GM06990 (cell line): ENCODE measurements around the gene FBP1.

Source experiments
- DNase-seq: peaks from one replicate; pipeline ENCODE4 v3.0.0-alpha.2; 2011; ENCODE audit not compliant: insufficient read length; ENCODE audit errors: extremely low read depth
- H3K27me3 ChIP-seq: replicated peaks from 2 replicates; pipeline ENCODE4 v1.6.0; 2011; ENCODE audit warnings: low read length; ENCODE audit not compliant: control insufficient read depth, insufficient read depth
- H3K36me3 ChIP-seq: 2 replicates; pipeline ENCODE4 v1.5.1; 2011; ENCODE audit warnings: low read length; ENCODE audit not compliant: control insufficient read depth, insufficient read depth
- H3K4me3 ChIP-seq: replicated peaks from 2 replicates; pipeline ENCODE4 v1.5.1; 2011; ENCODE audit warnings: low read depth, mild to moderate bottlenecking, control low read depth, low read length
- TF ChIP-seq, protein P1 (sequence below): IDR thresholded peaks from 2 replicates; pipeline ENCODE4 v1.5.1; 2011; ENCODE audit warnings: low read length, control low read depth, mild to moderate bottlenecking, inconsistent platforms; ENCODE audit not compliant: insufficient read depth, poor library complexity, severe bottlenecking

FBP1 gene

DNA sequence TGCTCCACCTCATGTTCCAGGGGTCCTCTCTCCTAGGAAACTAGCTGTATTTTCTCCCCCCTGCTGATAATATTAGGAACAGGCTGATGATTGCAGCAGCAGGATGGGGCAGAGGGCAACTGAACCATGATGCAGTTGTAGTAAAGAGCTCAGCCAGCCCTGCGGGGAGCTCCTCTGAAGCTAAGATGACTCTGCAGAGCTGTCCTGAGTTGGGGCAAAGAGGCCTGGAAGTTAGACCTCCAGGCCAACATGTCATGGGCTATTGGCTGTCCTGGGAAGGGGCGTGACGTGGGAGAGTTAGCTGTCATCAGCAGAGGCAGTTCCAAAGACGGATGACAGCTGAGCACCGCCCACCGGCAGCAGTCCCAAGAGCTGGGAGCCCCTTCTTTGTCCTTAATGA is 6.6 kb upstream of the FBP1 start:
- DNase-seq: no peak
- Histone ChIP-seq H3K36me3 (no peaks in the 10 kb centered on the region), H3K4me3 (no peak overlapping the region), H3K27me3 (no peaks in the 10 kb centered on the region; the same call in 1 of the 2 replicates)
- TF ChIP-seq, protein P1, sequence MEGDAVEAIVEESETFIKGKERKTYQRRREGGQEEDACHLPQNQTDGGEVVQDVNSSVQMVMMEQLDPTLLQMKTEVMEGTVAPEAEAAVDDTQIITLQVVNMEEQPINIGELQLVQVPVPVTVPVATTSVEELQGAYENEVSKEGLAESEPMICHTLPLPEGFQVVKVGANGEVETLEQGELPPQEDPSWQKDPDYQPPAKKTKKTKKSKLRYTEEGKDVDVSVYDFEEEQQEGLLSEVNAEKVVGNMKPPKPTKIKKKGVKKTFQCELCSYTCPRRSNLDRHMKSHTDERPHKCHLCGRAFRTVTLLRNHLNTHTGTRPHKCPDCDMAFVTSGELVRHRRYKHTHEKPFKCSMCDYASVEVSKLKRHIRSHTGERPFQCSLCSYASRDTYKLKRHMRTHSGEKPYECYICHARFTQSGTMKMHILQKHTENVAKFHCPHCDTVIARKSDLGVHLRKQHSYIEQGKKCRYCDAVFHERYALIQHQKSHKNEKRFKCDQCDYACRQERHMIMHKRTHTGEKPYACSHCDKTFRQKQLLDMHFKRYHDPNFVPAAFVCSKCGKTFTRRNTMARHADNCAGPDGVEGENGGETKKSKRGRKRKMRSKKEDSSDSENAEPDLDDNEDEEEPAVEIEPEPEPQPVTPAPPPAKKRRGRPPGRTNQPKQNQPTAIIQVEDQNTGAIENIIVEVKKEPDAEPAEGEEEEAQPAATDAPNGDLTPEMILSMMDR: no peak

DNA sequence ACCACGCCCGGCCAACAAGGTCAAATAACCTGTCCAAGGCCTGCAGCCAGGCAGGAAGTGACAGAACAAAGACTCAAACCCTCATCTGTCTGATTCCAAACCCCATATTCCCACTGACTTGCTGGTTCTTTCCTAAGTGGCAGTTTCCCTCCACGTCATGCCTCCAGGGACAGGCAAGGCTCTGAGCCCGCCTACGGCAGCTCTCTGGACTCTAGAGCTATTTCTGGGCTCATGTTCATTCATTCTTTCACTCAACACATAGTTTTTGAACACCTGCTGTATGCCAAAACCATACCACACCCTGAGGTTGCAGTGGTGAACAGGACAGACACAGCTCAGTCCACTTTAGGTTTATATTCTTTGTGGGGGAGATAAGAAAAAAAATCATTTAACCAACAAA is 5.2 kb upstream of the FBP1 start:
- Histone ChIP-seq H3K36me3 (no peaks in the 10 kb centered on the region), H3K4me3 (no peak overlapping the region), H3K27me3 (no peaks in the 10 kb centered on the region; the same call in 1 of the 2 replicates)
- no peak for DNase-seq
- TF ChIP-seq, protein P1: no peak

DNA sequence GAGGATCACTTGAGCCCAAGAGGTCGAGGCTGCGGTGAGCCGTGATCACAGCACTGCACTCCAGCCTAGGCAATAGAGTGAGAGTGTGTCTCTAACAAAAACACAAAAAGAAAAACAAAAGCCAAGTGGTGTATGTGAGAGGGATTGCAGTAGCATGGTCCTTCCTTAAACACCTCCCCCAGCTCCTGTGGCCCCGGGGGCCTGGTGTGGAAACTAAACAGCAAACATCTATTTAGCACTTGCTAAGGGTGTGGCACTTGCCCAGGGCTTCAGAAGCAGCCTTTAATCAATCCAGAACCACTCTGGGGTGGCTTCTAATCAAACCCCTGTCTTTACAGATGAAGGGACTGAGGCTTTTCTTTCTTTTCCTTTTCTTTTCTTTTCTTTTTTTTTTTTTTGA is 4.4 kb upstream of the FBP1 start:
- DNase-seq: no peak
- no peaks in the 10 kb centered on the region; the same call in 1 of the 2 replicates for H3K27me3 ChIP-seq
- TF ChIP-seq, protein P1: no peak
- no peak overlapping the region for H3K4me3 ChIP-seq
- no peaks in the 10 kb centered on the region for H3K36me3 ChIP-seq

DNA sequence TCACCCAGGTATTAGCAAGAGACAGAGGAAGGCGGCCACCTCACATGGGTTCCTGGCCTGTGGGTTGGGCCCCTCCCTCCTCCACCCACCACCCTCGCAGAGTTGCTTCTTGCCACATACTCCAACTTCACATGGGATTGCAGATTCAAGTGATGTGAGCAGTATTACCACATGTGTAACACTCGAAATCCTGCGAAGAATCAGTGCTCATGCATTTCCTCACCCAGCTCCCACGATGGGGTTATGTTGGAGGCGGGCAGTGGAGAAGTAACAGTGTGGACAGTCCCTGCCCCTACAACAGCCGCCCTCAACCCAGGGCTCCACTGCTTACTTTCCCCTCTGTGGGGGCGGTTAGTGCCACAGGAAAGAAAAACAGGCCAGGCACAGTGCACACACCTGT is 3.9 kb upstream of the FBP1 start:
- Histone ChIP-seq H3K27me3 (no peaks in the 10 kb centered on the region; the same call in none of the 2 replicates), H3K4me3 (no peak overlapping the region), H3K36me3 (no peaks in the 10 kb centered on the region)
- TF ChIP-seq, protein P1: no peak
- no peak for DNase-seq

DNA sequence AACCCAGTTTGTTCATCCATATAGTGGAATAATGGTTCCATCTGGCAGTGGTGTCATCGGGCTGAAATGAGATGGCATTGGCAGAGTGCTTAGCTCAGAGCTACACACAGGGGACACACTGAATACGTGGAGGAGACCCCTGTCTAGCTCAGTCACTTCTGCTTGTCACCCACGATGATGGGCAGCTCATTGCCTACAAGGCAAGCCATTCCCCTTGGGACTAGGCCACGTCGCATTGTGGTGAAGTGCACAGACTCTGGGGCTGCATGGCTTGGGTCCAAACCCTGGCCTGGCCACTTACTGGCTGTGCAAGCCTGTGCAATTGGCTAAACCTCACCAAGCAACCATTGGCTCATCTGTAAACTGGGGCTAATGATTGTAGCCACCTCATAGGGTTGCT is 3.2 kb upstream of the FBP1 start:
- no peaks in the 10 kb centered on the region for H3K36me3 ChIP-seq
- DNase-seq: no peak
- peaks cover under 1% of the 10 kb centered on the region for H3K27me3 ChIP-seq
- no peak overlapping the region for H3K4me3 ChIP-seq
- TF ChIP-seq, protein P1: no peak

DNA sequence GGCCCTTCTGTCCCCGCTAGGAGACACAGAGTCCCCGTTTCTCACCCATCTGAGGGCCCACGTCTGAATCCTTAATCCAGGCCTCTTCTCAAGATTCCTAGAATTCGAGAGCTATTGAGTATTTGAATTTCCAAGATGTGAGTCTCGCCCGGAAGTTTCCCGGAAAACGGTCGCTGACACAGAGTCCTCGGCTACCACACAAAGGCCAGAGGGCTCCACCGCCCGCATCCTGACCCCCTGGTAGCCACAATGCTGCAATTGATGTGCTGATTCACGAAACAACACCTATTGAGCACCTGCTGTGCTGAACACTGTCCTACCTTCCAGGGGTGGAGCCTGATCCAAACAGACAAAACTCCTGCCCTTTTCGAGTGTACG is 670 bp upstream of the FBP1 start:
- H3K27me3 ChIP-seq: peaks cover 1% of the 10 kb centered on the region
- DNase-seq: no peak
- no peaks in the 10 kb centered on the region for H3K36me3 ChIP-seq
- H3K4me3 ChIP-seq: peak overlapping the region; percentile 63
- TF ChIP-seq, protein P1: no peak
